Keratinocyte (primary cell): Measurements from ENCODE around the gene PDE11A.

Experiments used
- CTCF ChIP-seq, 3 experiments: IDR thresholded peaks in 1 of 3; conservative IDR thresholded peaks in 1 of 3; optimal IDR thresholded peaks in 1 of 3; 2 replicates in 2 of 3; 3 replicates in 1 of 3; pipeline versions ENCODE3 to v1.5.1; 2011; ENCODE audit warnings: low read length in 3 of 3, mild to moderate bottlenecking in 3 of 3, moderate library complexity in 2 of 3, control low read depth in 1 of 3, inconsistent platforms in 1 of 3; ENCODE audit not compliant: insufficient read depth in 2 of 3; ENCODE audit errors: extremely low read depth in 1 of 3
- EZH2 ChIP-seq: IDR thresholded peaks from one replicate; pipeline ENCODE4 v1.6.1; 2012; ENCODE audit warnings: inconsistent platforms, mild to moderate bottlenecking, low read length, moderate library complexity

GRCh38 chr2:177698281-177698680 is 374.3 kb downstream of the PDE11A start:
- TF ChIP-seq CTCF (optimal IDR thresholded peaks at IDR 0.05 in 1 of 3, IDR thresholded peaks at IDR 0.05 in 1 of 3, conservative IDR thresholded peaks at IDR 0.05 in 1 of 3; ENCODE audit: extremely low read depth in 1 of 3, insufficient read depth in 2 of 3, low read length in 3 of 3) (no peak), EZH2 (no peak)
